GM23338 (cell line): ENCODE results near the gene EAF2. TPM values are rescaled to one million over a fixed set of nuclear protein-coding genes. Genes with fewer than 3 reads are reported as not detected.

Experiments
- ATAC-seq: fragments of 200-7000 bp; cut with Tn5 transposase; 3 replicates; pipeline ENCODE4 v1.9.1; 2020
- DNase-seq: peaks from one replicate; pipeline ENCODE4 v3.0.0-alpha.2; 2015; ENCODE audit warnings: low spot score
- H2AFZ ChIP-seq: fragments of 200-600 bp; sonication (generic); 2 replicates; pipeline ENCODE4 v1.8.0; 2016; ENCODE audit warnings: antibody characterized with exemption, mild to moderate bottlenecking, moderate library complexity
- H3F3A ChIP-seq: fragments of 200-600 bp; sonication (generic); replicated peaks from 2 replicates; pipeline ENCODE4 v1.8.0; 2017; ENCODE audit warnings: antibody characterized with exemption, mixed run types, low read depth
- H3K27ac ChIP-seq: fragments of 200-600 bp; sonication (generic); 2 replicates; pipeline ENCODE4 v1.6.1; 2016; ENCODE audit warnings: low read depth
- H3K27me3 ChIP-seq: fragments of 200-600 bp; sonication (generic); 2 replicates; pipeline ENCODE4 v1.8.0; 2016; ENCODE audit warnings: mild to moderate bottlenecking, mixed run types, moderate library complexity; ENCODE audit not compliant: insufficient read depth
- H3K36me3 ChIP-seq: fragments of 200-600 bp; sonication (generic); 2 replicates; pipeline ENCODE4 v1.8.0; 2016; ENCODE audit warnings: mild to moderate bottlenecking; ENCODE audit not compliant: insufficient read depth
- H3K4me1 ChIP-seq: fragments of 200-600 bp; sonication (generic); 2 replicates; pipeline ENCODE4 v1.8.0; 2016; ENCODE audit warnings: mild to moderate bottlenecking, moderate library complexity; ENCODE audit not compliant: insufficient read depth
- H3K4me2 ChIP-seq: fragments of 200-600 bp; sonication (generic); 2 replicates; pipeline ENCODE4 v1.7.1; 2017; ENCODE audit warnings: mixed run types
- H3K4me3 ChIP-seq: fragments of 200-600 bp; sonication (generic); 2 replicates; pipeline ENCODE4 v1.6.1; 2016; ENCODE audit warnings: mixed run types
- H3K79me2 ChIP-seq: fragments of 200-600 bp; sonication (generic); replicated peaks from 2 replicates; pipeline ENCODE4 v1.8.0; 2017; ENCODE audit warnings: mild to moderate bottlenecking; ENCODE audit not compliant: insufficient read depth
- H3K9me2 ChIP-seq: fragments of 200-600 bp; sonication (generic); 2 replicates; pipeline ENCODE4 v1.8.0; 2017; ENCODE audit not compliant: insufficient read depth
- H4K20me1 ChIP-seq: fragments of 200-600 bp; sonication (generic); replicated peaks from 2 replicates; pipeline ENCODE4 v1.8.0; 2017; ENCODE audit warnings: mild to moderate bottlenecking; ENCODE audit not compliant: insufficient read depth
- H3K27ac Mint-ChIP-seq: 2 replicates; pipeline ENCODE4 v1.8.0; 2020; ENCODE audit warnings: inconsistent platforms, mild to moderate bottlenecking, moderate library complexity, mixed read lengths
- H3K27me3 Mint-ChIP-seq: 3 replicates; pipeline ENCODE4 v1.8.0; 2022; ENCODE audit warnings: low read depth, mild to moderate bottlenecking, moderate library complexity, mixed read lengths, inconsistent platforms; ENCODE audit not compliant: insufficient read depth, poor library complexity
- H3K36me3 Mint-ChIP-seq: 3 replicates; pipeline ENCODE4 v1.8.0; 2021; ENCODE audit warnings: low read depth, mild to moderate bottlenecking, inconsistent platforms, moderate library complexity, mixed read lengths
- H3K4me1 Mint-ChIP-seq: 3 replicates; pipeline ENCODE4 v1.8.0; 2020; ENCODE audit warnings: mild to moderate bottlenecking, inconsistent platforms, mixed read lengths
- H3K4me3 Mint-ChIP-seq: 3 replicates; pipeline ENCODE4 v1.8.0; 2021; ENCODE audit warnings: moderate library complexity, mild to moderate bottlenecking, inconsistent platforms, mixed read lengths
- H3K9me3 Mint-ChIP-seq: 3 replicates; pipeline ENCODE4 v1.8.0; 2020; ENCODE audit warnings: moderate library complexity, mild to moderate bottlenecking, inconsistent platforms, mixed read lengths
- CREB1 ChIP-seq: fragments of 250-450 bp; sonication (Bioruptor Pico); IDR thresholded peaks from 2 replicates; pipeline ENCODE4 v1.5.0; 2020; ENCODE audit warnings: low read depth, mild to moderate bottlenecking, moderate library complexity
- EZH2 ChIP-seq: fragments of 200-600 bp; sonication (generic); IDR thresholded peaks from one replicate; pipeline ENCODE4 v1.8.0; 2017; ENCODE audit warnings: antibody characterized with exemption, mild to moderate bottlenecking, low read depth; ENCODE audit not compliant: unreplicated experiment
- JUNB ChIP-seq: IDR thresholded peaks from one replicate; pipeline ENCODE4 v1.6.1; 2016; ENCODE audit warnings: antibody characterized with exemption; ENCODE audit not compliant: unreplicated experiment
- POLR2AphosphoS5 ChIP-seq: IDR thresholded peaks from 2 replicates; pipeline ENCODE4 v1.6.1; 2016; ENCODE audit warnings: antibody characterized with exemption, low read depth
- REST ChIP-seq: IDR thresholded peaks from one replicate; pipeline ENCODE4 v1.6.1; 2018; ENCODE audit warnings: antibody characterized with exemption; ENCODE audit not compliant: unreplicated experiment
- STAT1 ChIP-seq: IDR thresholded peaks from one replicate; pipeline ENCODE4 v1.6.1; 2016; ENCODE audit warnings: antibody characterized with exemption; ENCODE audit not compliant: unreplicated experiment
- ZNF114 ChIP-seq: fragments of 250-450 bp; sonication (Bioruptor Pico); IDR thresholded peaks from 2 replicates; pipeline ENCODE4 v1.5.0; 2020; ENCODE audit warnings: mild to moderate bottlenecking, moderate library complexity
- ZNF331 ChIP-seq: fragments of 250-450 bp; sonication (Bioruptor Pico); IDR thresholded peaks from 2 replicates; pipeline ENCODE4 v1.5.0; 2020; ENCODE audit warnings: low read depth, mild to moderate bottlenecking, moderate library complexity
- ZNF462 ChIP-seq: fragments of 250-450 bp; sonication (Bioruptor Pico); IDR thresholded peaks from 2 replicates; pipeline ENCODE4 v1.5.0; 2020; ENCODE audit warnings: mild to moderate bottlenecking, moderate library complexity
- polyA plus RNA-seq: library from polyadenylated mRNA; unstranded; fragments of >200 nt; fragmentation: Nextera tagmentation; extraction: Ambion mirVana; gene quantifications from 2 replicates; pipeline ENCODE4 v1.2.1, GENCODE V29; 2016
- total RNA-seq: library from RNA; depleted of rRNA; stranded (reverse); fragments of >200 nt; shearing (Covaris generic); gene quantifications from 2 replicates; pipeline ENCODE4 v1.2.3, GENCODE V29; 2014

Gene EAF2
- total and polyA plus RNA-seq, 2 experiments from 2014 or later, result 5.7 to 14.7 TPM

- Histone ChIP-seq H3K4me3 (no peak overlapping the region), H3K79me2 (no peaks in the 10 kb centered on the region), H3K4me2 (no peak overlapping the region), H3F3A (no peaks in the 10 kb centered on the region), H4K20me1 (no peaks in the 10 kb centered on the region), H3K27me3 (no peaks in the 10 kb centered on the region), H3K27ac (no peak overlapping the region), H3K9me2 (no peaks in the 10 kb centered on the region), H2AFZ (no peak overlapping the region), H3K4me1 (no peaks in the 10 kb centered on the region), H3K36me3 (no peaks in the 10 kb centered on the region)
- DNase-seq (no peak), ATAC-seq (no peak)
- peaks cover 11% of the 10 kb centered on the region; the same call in 1 of the 3 replicates for H3K36me3 Mint-ChIP-seq
- no peak overlapping the region for H3K27ac Mint-ChIP-seq
- H3K9me3 Mint-ChIP-seq, result no peaks in the 10 kb centered on the region
- H3K4me3 Mint-ChIP-seq, result no peak overlapping the region
- H3K4me1 Mint-ChIP-seq, result no peaks in the 10 kb centered on the region
- no peak for TF ChIP-seq CREB1
- no peak for TF ChIP-seq JUNB
- no peak for TF ChIP-seq EZH2
- no peak for TF ChIP-seq REST
- TF ChIP-seq STAT1, result no peak
- no peak for TF ChIP-seq POLR2AphosphoS5
- no peak for TF ChIP-seq ZNF331 (CRISPR knock-in tag)
- no peak for TF ChIP-seq ZNF114 (CRISPR knock-in tag)
- TF ChIP-seq ZNF462 (CRISPR knock-in tag), result no peak
- H3K27me3 Mint-ChIP-seq, result no peaks in the 10 kb centered on the region
Observed at GRCh38 chr3:121800906-121801305, 34.1 kb upstream of the EAF2 start.
